GM21381 (cell line): ENCODE results near the gene TAPT1.

Experiments used
- ATAC-seq: cut with Tn5 transposase; IDR thresholded peaks from one replicate; pipeline ENCODE4 v1.9.1; 2021; ENCODE audit warnings: mild to moderate bottlenecking, moderate library complexity; ENCODE audit not compliant: unreplicated experiment

The TAPT1 gene

GRCh38 chr4:16111533-16111932 lies 114.7 kb downstream of the TAPT1 start:
- no peak for ATAC-seq

- no peak for ATAC-seq
Observed at GRCh38 chr4:16110661-16111290, 115.5 kb downstream of the TAPT1 start.
